NB4 (cell line): ENCODE results near the gene SLC47A2.

Experiments
- DNase-seq: peaks from one replicate; pipeline ENCODE4 v3.0.0; 2010; ENCODE audit warnings: low read depth
- H3K4me3 ChIP-seq: one replicate; pipeline ENCODE4 v1.5.1; 2011; ENCODE audit warnings: mild to moderate bottlenecking, low read depth, low read length, moderate library complexity
- CTCF ChIP-seq: IDR thresholded peaks from one replicate; pipeline ENCODE4 v1.5.1; 2012; ENCODE audit warnings: low read depth, low read length
- MAX ChIP-seq: IDR thresholded peaks from 2 replicates; pipeline ENCODE4 v1.6.1; 2011; ENCODE audit warnings: low read depth, low read length
- MYC ChIP-seq: IDR thresholded peaks from 2 replicates; pipeline ENCODE4 v1.6.1; 2011; ENCODE audit warnings: low read depth, low read length
- POLR2A ChIP-seq: IDR thresholded peaks from 2 replicates; pipeline ENCODE4 v1.6.1; 2011; ENCODE audit warnings: mild to moderate bottlenecking; ENCODE audit not compliant: insufficient read length; ENCODE audit errors: extremely low read depth

SLC47A2 gene

GRCh38 chr17:19733953-19734526, 17.7 kb upstream of the SLC47A2 start:
- no peak for TF ChIP-seq POLR2A
- TF ChIP-seq MAX, result no peak
- no peak for TF ChIP-seq CTCF
- TF ChIP-seq MYC, result no peak
- H3K4me3 ChIP-seq, result no peak overlapping the region
- DNase-seq, result no peak

- DNase-seq, result no peak
- H3K4me3 ChIP-seq, result no peak overlapping the region
- no peak for TF ChIP-seq MYC
- TF ChIP-seq CTCF, result no peak
- TF ChIP-seq POLR2A, result no peak
- TF ChIP-seq MAX, result no peak
These were observed 15.2 kb upstream of the SLC47A2 start for GRCh38 chr17:19731626-19732025.

- no peak for DNase-seq
- H3K4me3 ChIP-seq, result no peak overlapping the region
- TF ChIP-seq POLR2A (no peak), MAX (no peak), MYC (no peak), CTCF (no peak)
These were observed 14.5 kb upstream of the SLC47A2 start for GRCh38 chr17:19730843-19731242.

- TF ChIP-seq MYC (no peak), MAX (no peak), CTCF (no peak), POLR2A (no peak)
- DNase-seq, result no peak
- no peak overlapping the region for H3K4me3 ChIP-seq
These were observed 13.5 kb upstream of the SLC47A2 start for GRCh38 chr17:19729900-19730299.

GRCh38 chr17:19728084-19728495, 11.7 kb upstream of the SLC47A2 start:
- no peak for DNase-seq

More at GRCh38 chr17:19728084-19728495, 11.7 kb upstream of the SLC47A2 start:
- no peak for TF ChIP-seq POLR2A
- TF ChIP-seq CTCF, result no peak
- no peak for TF ChIP-seq MAX
- TF ChIP-seq MYC, result no peak
- no peak overlapping the region for H3K4me3 ChIP-seq
